ENCODE results near the gene ARSJ. TPM values are rescaled to one million over a fixed set of nuclear protein-coding genes. Genes with fewer than 3 reads are reported as not detected.

ARSJ gene
- total and polyA plus RNA-seq, 2 experiments from 2014 or later: 4.3 to 6.6 TPM

DNA sequence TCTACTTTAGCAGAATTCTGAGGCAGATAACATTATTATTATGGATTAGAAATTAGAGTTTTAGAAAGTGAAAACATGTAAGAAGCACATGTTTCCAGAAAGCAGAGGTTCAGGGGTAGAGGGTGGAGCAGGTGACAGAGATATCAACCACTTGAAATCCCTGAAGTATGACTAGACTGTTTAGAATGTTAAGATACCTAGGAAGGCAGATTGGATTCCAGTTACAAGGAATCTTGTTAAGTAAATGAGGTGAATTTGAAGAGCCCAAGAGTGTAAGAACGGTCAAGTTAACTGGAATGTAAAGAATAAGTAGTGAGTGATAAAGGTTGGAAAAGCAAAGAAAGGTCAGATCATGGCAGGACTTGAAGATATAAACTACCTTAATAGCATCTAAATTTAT, 37.6 kb downstream of the ARSJ start:
- Histone ChIP-seq H3K4me3 (no peak overlapping the region), H2AFZ (no peak overlapping the region), H3K27ac (ENCODE audit: low read depth) (no peak overlapping the region), H3K79me2 (replicated peaks; ENCODE audit: insufficient read depth) (no peaks in the 10 kb centered on the region), H3F3A (replicated peaks; ENCODE audit: low read depth) (no peaks in the 10 kb centered on the region), H3K36me3 (ENCODE audit: insufficient read depth) (no peaks in the 10 kb centered on the region), H3K27me3 (ENCODE audit: insufficient read depth) (no peaks in the 10 kb centered on the region), H3K4me1 (ENCODE audit: insufficient read depth) (peaks cover 14% of the 10 kb centered on the region), H3K9me2 (ENCODE audit: insufficient read depth) (no peaks in the 10 kb centered on the region), H4K20me1 (replicated peaks; ENCODE audit: insufficient read depth) (no peaks in the 10 kb centered on the region), H3K4me2 (no peak overlapping the region)
- no peak for ATAC-seq
- peaks cover 13% of the 10 kb centered on the region for H3K4me1 Mint-ChIP-seq
- no peak for DNase-seq (ENCODE audit: low spot score)
- peaks cover 3% of the 10 kb centered on the region; the same call in 2 of the 3 replicates for H3K9me3 Mint-ChIP-seq
- H3K27me3 Mint-ChIP-seq (ENCODE audit: insufficient read depth, low read depth, poor library complexity): peaks cover 2% of the 10 kb centered on the region
- H3K36me3 Mint-ChIP-seq (ENCODE audit: low read depth): peaks cover 2% of the 10 kb centered on the region; the same call in 2 of the 3 replicates
- no peak overlapping the region for H3K4me3 Mint-ChIP-seq
- TF ChIP-seq, protein P1, sequence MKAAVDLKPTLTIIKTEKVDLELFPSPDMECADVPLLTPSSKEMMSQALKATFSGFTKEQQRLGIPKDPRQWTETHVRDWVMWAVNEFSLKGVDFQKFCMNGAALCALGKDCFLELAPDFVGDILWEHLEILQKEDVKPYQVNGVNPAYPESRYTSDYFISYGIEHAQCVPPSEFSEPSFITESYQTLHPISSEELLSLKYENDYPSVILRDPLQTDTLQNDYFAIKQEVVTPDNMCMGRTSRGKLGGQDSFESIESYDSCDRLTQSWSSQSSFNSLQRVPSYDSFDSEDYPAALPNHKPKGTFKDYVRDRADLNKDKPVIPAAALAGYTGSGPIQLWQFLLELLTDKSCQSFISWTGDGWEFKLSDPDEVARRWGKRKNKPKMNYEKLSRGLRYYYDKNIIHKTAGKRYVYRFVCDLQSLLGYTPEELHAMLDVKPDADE (IDR thresholded peaks at IDR 0.05): no peak
- TF ChIP-seq, protein P2, sequence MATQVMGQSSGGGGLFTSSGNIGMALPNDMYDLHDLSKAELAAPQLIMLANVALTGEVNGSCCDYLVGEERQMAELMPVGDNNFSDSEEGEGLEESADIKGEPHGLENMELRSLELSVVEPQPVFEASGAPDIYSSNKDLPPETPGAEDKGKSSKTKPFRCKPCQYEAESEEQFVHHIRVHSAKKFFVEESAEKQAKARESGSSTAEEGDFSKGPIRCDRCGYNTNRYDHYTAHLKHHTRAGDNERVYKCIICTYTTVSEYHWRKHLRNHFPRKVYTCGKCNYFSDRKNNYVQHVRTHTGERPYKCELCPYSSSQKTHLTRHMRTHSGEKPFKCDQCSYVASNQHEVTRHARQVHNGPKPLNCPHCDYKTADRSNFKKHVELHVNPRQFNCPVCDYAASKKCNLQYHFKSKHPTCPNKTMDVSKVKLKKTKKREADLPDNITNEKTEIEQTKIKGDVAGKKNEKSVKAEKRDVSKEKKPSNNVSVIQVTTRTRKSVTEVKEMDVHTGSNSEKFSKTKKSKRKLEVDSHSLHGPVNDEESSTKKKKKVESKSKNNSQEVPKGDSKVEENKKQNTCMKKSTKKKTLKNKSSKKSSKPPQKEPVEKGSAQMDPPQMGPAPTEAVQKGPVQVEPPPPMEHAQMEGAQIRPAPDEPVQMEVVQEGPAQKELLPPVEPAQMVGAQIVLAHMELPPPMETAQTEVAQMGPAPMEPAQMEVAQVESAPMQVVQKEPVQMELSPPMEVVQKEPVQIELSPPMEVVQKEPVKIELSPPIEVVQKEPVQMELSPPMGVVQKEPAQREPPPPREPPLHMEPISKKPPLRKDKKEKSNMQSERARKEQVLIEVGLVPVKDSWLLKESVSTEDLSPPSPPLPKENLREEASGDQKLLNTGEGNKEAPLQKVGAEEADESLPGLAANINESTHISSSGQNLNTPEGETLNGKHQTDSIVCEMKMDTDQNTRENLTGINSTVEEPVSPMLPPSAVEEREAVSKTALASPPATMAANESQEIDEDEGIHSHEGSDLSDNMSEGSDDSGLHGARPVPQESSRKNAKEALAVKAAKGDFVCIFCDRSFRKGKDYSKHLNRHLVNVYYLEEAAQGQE (IDR thresholded peaks at IDR 0.05; ENCODE audit: unreplicated experiment): no peak
- TF ChIP-seq JUNB (IDR thresholded peaks at IDR 0.05; ENCODE audit: unreplicated experiment) (no peak), POLR2AphosphoS5 (IDR thresholded peaks at IDR 0.05; ENCODE audit: low read depth) (no peak), STAT1 (IDR thresholded peaks at IDR 0.05; ENCODE audit: unreplicated experiment) (no peak), ZNF114 (CRISPR knock-in tag; IDR thresholded peaks at IDR 0.05) (no peak), ZNF331 (CRISPR knock-in tag; IDR thresholded peaks at IDR 0.05; ENCODE audit: low read depth) (no peak), CREB1 (CRISPR knock-in tag; IDR thresholded peaks at IDR 0.05; ENCODE audit: low read depth) (no peak), EZH2 (IDR thresholded peaks at IDR 0.05; ENCODE audit: low read depth, unreplicated experiment) (no peak), EZH2phosphoT487 (IDR thresholded peaks at IDR 0.05; ENCODE audit: unreplicated experiment) (no peak), NANOG (IDR thresholded peaks at IDR 0.05; ENCODE audit: borderline replicate concordance) (no peak)
- TF ChIP-seq, protein P3, sequence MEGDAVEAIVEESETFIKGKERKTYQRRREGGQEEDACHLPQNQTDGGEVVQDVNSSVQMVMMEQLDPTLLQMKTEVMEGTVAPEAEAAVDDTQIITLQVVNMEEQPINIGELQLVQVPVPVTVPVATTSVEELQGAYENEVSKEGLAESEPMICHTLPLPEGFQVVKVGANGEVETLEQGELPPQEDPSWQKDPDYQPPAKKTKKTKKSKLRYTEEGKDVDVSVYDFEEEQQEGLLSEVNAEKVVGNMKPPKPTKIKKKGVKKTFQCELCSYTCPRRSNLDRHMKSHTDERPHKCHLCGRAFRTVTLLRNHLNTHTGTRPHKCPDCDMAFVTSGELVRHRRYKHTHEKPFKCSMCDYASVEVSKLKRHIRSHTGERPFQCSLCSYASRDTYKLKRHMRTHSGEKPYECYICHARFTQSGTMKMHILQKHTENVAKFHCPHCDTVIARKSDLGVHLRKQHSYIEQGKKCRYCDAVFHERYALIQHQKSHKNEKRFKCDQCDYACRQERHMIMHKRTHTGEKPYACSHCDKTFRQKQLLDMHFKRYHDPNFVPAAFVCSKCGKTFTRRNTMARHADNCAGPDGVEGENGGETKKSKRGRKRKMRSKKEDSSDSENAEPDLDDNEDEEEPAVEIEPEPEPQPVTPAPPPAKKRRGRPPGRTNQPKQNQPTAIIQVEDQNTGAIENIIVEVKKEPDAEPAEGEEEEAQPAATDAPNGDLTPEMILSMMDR (conservative IDR thresholded peaks at IDR 0.05; ENCODE audit: low read depth in 2 of 2): no peak
- TF ChIP-seq, protein P4, sequence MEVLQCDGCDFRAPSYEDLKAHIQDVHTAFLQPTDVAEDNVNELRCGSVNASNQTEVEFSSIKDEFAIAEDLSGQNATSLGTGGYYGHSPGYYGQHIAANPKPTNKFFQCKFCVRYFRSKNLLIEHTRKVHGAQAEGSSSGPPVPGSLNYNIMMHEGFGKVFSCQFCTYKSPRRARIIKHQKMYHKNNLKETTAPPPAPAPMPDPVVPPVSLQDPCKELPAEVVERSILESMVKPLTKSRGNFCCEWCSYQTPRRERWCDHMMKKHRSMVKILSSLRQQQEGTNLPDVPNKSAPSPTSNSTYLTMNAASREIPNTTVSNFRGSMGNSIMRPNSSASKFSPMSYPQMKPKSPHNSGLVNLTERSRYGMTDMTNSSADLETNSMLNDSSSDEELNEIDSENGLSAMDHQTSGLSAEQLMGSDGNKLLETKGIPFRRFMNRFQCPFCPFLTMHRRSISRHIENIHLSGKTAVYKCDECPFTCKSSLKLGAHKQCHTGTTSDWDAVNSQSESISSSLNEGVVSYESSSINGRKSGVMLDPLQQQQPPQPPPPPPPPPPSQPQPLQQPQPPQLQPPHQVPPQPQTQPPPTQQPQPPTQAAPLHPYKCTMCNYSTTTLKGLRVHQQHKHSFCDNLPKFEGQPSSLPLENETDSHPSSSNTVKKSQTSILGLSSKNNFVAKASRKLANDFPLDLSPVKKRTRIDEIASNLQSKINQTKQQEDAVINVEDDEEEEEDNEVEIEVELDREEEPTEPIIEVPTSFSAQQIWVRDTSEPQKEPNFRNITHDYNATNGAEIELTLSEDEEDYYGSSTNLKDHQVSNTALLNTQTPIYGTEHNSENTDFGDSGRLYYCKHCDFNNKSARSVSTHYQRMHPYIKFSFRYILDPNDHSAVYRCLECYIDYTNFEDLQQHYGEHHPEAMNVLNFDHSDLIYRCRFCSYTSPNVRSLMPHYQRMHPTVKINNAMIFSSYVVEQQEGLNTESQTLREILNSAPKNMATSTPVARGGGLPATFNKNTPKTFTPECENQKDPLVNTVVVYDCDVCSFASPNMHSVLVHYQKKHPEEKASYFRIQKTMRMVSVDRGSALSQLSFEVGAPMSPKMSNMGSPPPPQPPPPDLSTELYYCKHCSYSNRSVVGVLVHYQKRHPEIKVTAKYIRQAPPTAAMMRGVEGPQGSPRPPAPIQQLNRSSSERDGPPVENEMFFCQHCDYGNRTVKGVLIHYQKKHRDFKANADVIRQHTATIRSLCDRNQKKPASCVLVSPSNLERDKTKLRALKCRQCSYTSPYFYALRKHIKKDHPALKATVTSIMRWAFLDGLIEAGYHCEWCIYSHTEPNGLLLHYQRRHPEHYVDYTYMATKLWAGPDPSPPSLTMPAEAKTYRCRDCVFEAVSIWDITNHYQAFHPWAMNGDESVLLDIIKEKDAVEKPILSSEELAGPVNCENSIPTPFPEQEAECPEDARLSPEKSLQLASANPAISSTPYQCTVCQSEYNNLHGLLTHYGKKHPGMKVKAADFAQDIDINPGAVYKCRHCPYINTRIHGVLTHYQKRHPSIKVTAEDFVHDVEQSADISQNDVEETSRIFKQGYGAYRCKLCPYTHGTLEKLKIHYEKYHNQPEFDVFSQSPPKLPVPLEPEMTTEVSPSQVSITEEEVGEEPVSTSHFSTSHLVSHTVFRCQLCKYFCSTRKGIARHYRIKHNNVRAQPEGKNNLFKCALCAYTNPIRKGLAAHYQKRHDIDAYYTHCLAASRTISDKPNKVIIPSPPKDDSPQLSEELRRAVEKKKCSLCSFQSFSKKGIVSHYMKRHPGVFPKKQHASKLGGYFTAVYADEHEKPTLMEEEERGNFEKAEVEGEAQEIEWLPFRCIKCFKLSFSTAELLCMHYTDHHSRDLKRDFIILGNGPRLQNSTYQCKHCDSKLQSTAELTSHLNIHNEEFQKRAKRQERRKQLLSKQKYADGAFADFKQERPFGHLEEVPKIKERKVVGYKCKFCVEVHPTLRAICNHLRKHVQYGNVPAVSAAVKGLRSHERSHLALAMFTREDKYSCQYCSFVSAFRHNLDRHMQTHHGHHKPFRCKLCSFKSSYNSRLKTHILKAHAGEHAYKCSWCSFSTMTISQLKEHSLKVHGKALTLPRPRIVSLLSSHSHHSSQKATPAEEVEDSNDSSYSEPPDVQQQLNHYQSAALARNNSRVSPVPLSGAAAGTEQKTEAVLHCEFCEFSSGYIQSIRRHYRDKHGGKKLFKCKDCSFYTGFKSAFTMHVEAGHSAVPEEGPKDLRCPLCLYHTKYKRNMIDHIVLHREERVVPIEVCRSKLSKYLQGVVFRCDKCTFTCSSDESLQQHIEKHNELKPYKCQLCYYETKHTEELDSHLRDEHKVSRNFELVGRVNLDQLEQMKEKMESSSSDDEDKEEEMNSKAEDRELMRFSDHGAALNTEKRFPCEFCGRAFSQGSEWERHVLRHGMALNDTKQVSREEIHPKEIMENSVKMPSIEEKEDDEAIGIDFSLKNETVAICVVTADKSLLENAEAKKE (CRISPR knock-in tag; IDR thresholded peaks at IDR 0.05): no peak
- no peak overlapping the region for H3K27ac Mint-ChIP-seq

All from GM23338 (cell line).